GM21576 (cell line): Measurements from ENCODE around the gene SAMSN1.
A peak's percentile ranks its signal among the peaks of the same experiment; 100 is the strongest.
"Not testable (repeated sequence)": the region's sequence is repeated elsewhere in the genome, so short reads cannot be mapped to it uniquely, and the experiment has no call there.

Experiments used
- ATAC-seq: cut with Tn5 transposase; IDR thresholded peaks from one replicate; pipeline ENCODE4 v1.9.1; 2021; ENCODE audit warnings: mild to moderate bottlenecking, moderate library complexity; ENCODE audit not compliant: unreplicated experiment

SAMSN1 gene

GRCh38 chr21:14531757-14532316, 14.3 kb downstream of the SAMSN1 start:
- ATAC-seq, result no peak

GRCh38 chr21:14530592-14530991, 15.5 kb downstream of the SAMSN1 start:
- ATAC-seq, result no peak

- no peak for ATAC-seq
These were observed 17.3 kb downstream of the SAMSN1 start for GRCh38 chr21:14528815-14529214.

GRCh38 chr21:14527696-14528652, 18.1 kb downstream of the SAMSN1 start:
- ATAC-seq, result no peak

GRCh38 chr21:14526836-14527695, 19.0 kb downstream of the SAMSN1 start:
- ATAC-seq, result no peak

GRCh38 chr21:14526199-14526598, 19.9 kb downstream of the SAMSN1 start:
- no peak for ATAC-seq

GRCh38 chr21:14523234-14523633, 22.9 kb downstream of the SAMSN1 start:
- ATAC-seq, result peak; percentile 77

GRCh38 chr21:14522736-14523135, 23.4 kb downstream of the SAMSN1 start:
- no peak for ATAC-seq

- ATAC-seq, result peak; percentile 41
These were observed 25.6 kb downstream of the SAMSN1 start for GRCh38 chr21:14520535-14520934.

GRCh38 chr21:14519000-14519399, 27.1 kb downstream of the SAMSN1 start:
- ATAC-seq, result no peak

GRCh38 chr21:14513804-14514203, 32.3 kb downstream of the SAMSN1 start:
- ATAC-seq, result no peak

- not testable (repeated sequence) for ATAC-seq
These were observed 39.2 kb downstream of the SAMSN1 start for GRCh38 chr21:14506859-14507457.

- ATAC-seq, result no peak
These were observed 45.2 kb downstream of the SAMSN1 start for GRCh38 chr21:14500873-14501272.

- no peak for ATAC-seq
These were observed 46.8 kb downstream of the SAMSN1 start for GRCh38 chr21:14499316-14499715.

- no peak for ATAC-seq
These were observed 48.3 kb downstream of the SAMSN1 start for GRCh38 chr21:14497825-14498224.

GRCh38 chr21:14495075-14495474, 51.0 kb downstream of the SAMSN1 start:
- no peak for ATAC-seq

GRCh38 chr21:14494181-14494580, 51.9 kb downstream of the SAMSN1 start:
- ATAC-seq, result not testable (repeated sequence)

- no peak for ATAC-seq
These were observed 52.4 kb downstream of the SAMSN1 start for GRCh38 chr21:14493731-14494130.

GRCh38 chr21:14492931-14493330, 53.2 kb downstream of the SAMSN1 start:
- no peak for ATAC-seq

GRCh38 chr21:14491269-14491681, 54.8 kb downstream of the SAMSN1 start:
- no peak for ATAC-seq

GRCh38 chr21:14488672-14489204, 57.4 kb downstream of the SAMSN1 start:
- no peak for ATAC-seq
